ENCODE data around the gene FAM149A.
A peak's percentile ranks its signal among the peaks of the same experiment; 100 is the strongest.

The FAM149A gene

DNA sequence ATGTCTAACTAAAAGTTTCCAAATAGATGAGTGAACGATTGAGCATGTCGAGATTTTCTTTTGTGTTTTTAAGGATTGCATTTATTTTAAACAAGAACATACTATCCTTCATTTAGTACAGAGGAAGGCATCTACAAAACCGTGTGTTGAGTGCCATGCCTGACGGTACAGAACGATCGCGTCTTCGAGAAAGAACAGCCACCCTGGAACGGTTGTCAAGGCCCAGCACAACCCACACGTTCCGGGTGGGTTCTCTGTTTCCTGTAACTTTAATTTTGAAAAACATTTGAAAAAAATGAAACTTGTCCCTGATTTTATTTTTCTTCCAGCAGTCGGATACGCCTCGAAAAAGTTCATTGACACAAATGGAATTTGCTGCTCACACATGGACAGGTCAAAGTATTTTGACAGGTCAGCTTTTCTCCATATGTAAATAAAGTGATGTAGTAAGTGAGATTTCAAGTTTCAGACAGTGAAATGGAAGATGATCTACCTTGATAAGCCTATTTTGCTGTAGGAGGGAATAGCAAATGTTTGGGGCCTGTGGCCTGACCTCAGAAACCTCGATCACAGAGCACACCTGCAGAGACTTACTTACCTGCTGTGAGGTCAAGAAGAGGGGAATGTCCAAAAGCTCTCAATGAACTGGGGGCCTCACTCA lies 62.5 kb downstream of the FAM149A start:
- Histone ChIP-seq H3K36me3 (ENCODE audit: control insufficient read depth in 1 of 2, insufficient read depth in 2 of 2, low read length in 2 of 2) (peaks cover 5 to 17% of the 10 kb centered on the region in 2 donors), H3K27ac (ENCODE audit: low read length) (no peak overlapping the region), H3K27me3 (ENCODE audit: low read depth, low read length) (no peaks in the 10 kb centered on the region), H3K4me3 (ENCODE audit: low read depth in 1 of 2, low read length in 2 of 2) (no peak overlapping the region), H3K9me3 (ENCODE audit: control insufficient read depth in 1 of 2, low read length in 2 of 2) (no peaks in the 10 kb centered on the region), H3K4me1 (ENCODE audit: control insufficient read depth in 1 of 2, insufficient read depth in 2 of 2, low read length in 2 of 2) (no peaks in the 10 kb centered on the region)

DNA sequence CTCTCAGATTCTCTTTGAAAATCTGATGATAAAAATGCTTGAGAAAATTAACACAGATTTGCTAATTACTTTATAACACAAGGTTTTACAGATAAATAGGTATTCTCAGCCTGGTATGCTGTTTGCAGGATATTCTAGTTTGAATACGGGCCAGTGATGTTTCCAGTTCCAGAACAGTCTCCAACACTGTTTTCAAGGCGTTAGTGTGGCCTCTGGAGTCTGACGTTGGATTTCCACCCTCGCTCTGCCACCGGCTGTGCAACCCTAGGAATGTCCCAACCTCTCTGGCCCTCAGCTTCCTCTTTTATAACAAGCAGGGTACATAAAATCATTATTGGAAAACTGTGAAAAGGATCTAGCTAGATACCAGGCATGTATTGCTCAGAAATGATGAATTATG lies 63.1 kb downstream of the FAM149A start:
- H3K9me3 ChIP-seq (ENCODE audit: control insufficient read depth in 1 of 2, low read length in 2 of 2) = no peaks in the 10 kb centered on the region
- H3K27ac ChIP-seq (ENCODE audit: low read length) = no peak overlapping the region
- H3K4me3 ChIP-seq (ENCODE audit: low read depth in 1 of 2, low read length in 2 of 2) = no peak overlapping the region
- no peaks in the 10 kb centered on the region for H3K27me3 ChIP-seq (ENCODE audit: low read depth, low read length)
- peaks cover 5 to 17% of the 10 kb centered on the region in 2 donors for H3K36me3 ChIP-seq (ENCODE audit: control insufficient read depth in 1 of 2, insufficient read depth in 2 of 2, low read length in 2 of 2)
- no peaks in the 10 kb centered on the region for H3K4me1 ChIP-seq (ENCODE audit: control insufficient read depth in 1 of 2, insufficient read depth in 2 of 2, low read length in 2 of 2)

DNA sequence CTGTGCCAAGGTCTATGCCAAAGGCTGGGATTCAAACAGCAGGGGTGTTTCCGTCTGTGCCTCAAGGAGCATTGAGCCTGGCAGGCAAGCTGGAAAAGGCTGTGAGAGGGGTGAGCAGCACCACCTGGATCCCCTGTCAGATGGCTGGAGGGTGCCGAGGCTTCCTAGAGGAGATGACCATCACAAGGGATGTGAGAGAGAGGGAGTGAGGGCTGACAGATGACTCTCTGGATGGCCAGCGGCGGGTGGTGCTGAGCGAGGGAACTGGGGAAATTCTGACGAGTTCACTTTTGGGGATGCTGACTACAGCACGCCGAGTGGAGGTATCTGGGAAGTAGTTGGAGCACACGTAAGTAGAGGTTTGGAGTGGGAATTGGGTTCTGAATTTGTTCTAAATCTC lies 64.2 kb downstream of the FAM149A start:
- Histone ChIP-seq H3K36me3 (ENCODE audit: control insufficient read depth in 1 of 2, insufficient read depth in 2 of 2, low read length in 2 of 2) (peaks cover 5 to 17% of the 10 kb centered on the region in 2 donors), H3K4me3 (ENCODE audit: low read depth in 1 of 2, low read length in 2 of 2) (no peak overlapping the region), H3K4me1 (ENCODE audit: control insufficient read depth in 1 of 2, insufficient read depth in 2 of 2, low read length in 2 of 2) (no peaks in the 10 kb centered on the region), H3K27ac (ENCODE audit: low read length) (no peak overlapping the region), H3K9me3 (ENCODE audit: control insufficient read depth in 1 of 2, low read length in 2 of 2) (no peaks in the 10 kb centered on the region), H3K27me3 (ENCODE audit: low read depth, low read length) (no peaks in the 10 kb centered on the region)

DNA sequence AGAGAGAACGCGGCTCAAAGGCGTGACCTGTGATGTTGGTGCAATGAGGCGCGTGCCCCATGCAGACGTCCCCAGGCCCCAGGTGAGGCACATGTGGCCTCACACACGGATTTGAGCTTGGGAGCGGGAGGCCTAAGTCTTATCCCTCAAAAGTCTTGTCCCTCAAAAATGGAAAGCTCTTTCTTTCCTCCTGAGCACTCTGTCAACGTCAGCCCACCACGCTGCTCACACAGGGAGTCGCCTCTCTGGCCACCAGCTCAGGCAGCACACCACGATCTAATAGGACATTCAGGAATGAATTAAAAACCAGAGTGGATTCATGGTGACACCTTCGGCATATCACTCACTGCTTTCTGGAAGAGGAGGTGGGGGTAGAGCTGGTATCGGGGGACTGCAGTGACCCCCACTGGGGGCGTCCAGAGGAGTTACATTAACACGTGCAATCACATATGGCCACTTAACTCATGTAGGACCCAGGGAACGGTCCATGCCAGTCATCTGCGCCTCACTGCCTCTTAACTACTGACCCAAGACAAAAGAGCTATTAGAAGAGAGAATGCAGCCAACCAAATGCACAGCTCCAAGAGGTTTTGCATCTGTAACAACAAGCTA lies 64.9 kb downstream of the FAM149A start:
- Histone ChIP-seq H3K27ac (ENCODE audit: low read length) (no peak overlapping the region), H3K27me3 (ENCODE audit: low read depth, low read length) (no peaks in the 10 kb centered on the region)

DNA sequence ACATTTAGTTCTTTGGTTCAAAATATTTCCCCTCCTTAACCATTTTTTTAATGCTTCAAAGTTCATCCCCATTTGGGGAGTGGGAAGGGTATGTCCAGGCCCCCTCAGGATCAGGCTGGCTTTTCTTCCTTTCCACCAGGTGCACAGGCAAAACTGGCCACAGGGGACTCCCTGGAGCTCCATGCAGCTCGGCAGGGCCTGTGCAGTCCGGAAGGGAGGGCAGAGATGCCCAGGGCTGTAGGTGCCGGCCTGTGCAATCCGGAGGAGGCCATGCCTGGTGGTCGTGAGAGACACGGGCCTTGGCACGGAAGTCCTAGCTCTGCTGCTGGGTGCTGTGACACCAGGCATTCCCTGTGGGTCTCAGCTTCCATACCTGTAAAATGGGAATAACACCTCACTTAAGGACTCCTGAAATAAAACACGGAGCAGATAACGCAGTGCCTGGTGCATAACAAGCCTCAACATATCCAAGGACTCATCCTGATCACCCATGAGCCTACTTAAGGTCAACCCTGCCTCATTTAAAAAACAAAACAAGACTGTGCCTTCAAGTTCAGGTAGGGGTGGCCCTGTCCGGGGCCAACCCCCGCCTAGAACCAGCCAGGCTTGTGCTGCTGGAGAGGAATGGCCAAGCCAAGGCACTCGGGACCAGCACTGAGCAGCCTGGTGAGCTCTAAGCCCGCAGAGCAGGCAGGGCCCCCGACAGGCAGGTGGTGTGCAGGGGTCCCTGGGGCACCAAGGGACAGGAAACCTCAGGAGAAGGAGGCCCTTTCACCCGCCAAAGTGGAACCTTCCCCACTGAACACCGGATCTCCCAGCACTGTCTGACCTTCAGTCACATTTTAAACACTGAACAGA lies 65.7 kb downstream of the FAM149A start:
- H3K4me3 ChIP-seq (ENCODE audit: low read depth in 1 of 2, low read length in 2 of 2) = no peak overlapping the region
- no peaks in the 10 kb centered on the region for H3K27me3 ChIP-seq (ENCODE audit: low read depth, low read length)
- H3K9me3 ChIP-seq (ENCODE audit: control insufficient read depth in 1 of 2, low read length in 2 of 2) = no peaks in the 10 kb centered on the region
- no peaks in the 10 kb centered on the region for H3K4me1 ChIP-seq (ENCODE audit: control insufficient read depth in 1 of 2, insufficient read depth in 2 of 2, low read length in 2 of 2)
- H3K36me3 ChIP-seq (ENCODE audit: control insufficient read depth in 1 of 2, insufficient read depth in 2 of 2, low read length in 2 of 2) = peaks cover 5 to 12% of the 10 kb centered on the region in 2 donors
- no peak overlapping the region for H3K27ac ChIP-seq (ENCODE audit: low read length)

More for the DNA sequence above, 64.9 kb downstream of the FAM149A start:
- H3K9me3 ChIP-seq (ENCODE audit: control insufficient read depth in 1 of 2, low read length in 2 of 2) = no peaks in the 10 kb centered on the region
- no peak overlapping the region for H3K4me3 ChIP-seq (ENCODE audit: low read depth in 1 of 2, low read length in 2 of 2)
- H3K4me1 ChIP-seq (ENCODE audit: control insufficient read depth in 1 of 2, insufficient read depth in 2 of 2, low read length in 2 of 2) = no peaks in the 10 kb centered on the region
- H3K36me3 ChIP-seq (ENCODE audit: control insufficient read depth in 1 of 2, insufficient read depth in 2 of 2, low read length in 2 of 2) = peaks cover 5 to 17% of the 10 kb centered on the region in 2 donors

DNA sequence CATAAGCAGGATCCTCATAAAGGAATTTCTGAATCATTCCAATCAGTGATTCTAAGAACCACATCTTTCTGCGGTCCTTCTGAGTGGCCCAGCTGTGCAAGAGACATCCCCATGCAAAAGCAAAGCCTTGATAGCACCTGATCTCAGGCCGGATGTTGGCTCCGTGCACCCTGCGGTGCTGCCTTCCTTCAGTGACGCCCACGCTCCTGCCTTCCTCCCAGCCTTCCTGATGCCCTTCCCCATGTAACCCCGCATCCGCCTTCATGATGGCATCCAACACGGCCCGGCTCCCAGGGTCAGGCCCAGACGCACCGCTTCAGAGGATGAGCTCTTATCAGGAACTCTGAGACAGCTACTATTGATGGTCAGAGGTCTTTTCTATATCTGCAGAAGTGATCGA lies 66.5 kb downstream of the FAM149A start:
- no peak overlapping the region for H3K4me3 ChIP-seq (ENCODE audit: low read depth in 1 of 2, low read length in 2 of 2)
- no peak overlapping the region for H3K27ac ChIP-seq (ENCODE audit: low read length)
- no peaks in the 10 kb centered on the region for H3K9me3 ChIP-seq (ENCODE audit: control insufficient read depth in 1 of 2, low read length in 2 of 2)
- H3K27me3 ChIP-seq (ENCODE audit: low read depth, low read length) = no peaks in the 10 kb centered on the region
- no peaks in the 10 kb centered on the region for H3K4me1 ChIP-seq (ENCODE audit: control insufficient read depth in 1 of 2, insufficient read depth in 2 of 2, low read length in 2 of 2)
- H3K36me3 ChIP-seq (ENCODE audit: control insufficient read depth in 1 of 2, insufficient read depth in 2 of 2, low read length in 2 of 2) = peaks cover 5% of the 10 kb centered on the region in 2 donors

DNA sequence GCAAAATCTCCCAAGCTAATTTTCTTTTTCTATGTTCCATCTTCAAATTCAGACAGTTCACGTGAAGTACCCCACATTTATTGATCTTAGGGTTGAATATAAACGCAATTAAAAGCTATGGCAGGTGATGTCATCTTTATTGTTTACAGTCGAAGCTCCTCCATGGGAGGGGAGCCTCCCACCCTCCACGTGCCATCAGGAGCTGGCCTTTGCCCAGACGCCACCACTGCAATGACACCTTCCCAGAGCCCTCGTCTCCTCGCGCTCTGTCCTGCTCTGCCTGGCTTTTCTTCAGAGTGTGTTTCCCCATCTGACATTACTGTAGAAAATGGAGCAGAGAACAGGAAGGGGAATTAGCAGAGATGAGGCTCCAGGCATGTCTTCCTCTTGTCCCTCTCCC lies 68.0 kb downstream of the FAM149A start:
- Histone ChIP-seq H3K27me3 (ENCODE audit: low read depth, low read length) (no peaks in the 10 kb centered on the region), H3K4me1 (ENCODE audit: control insufficient read depth in 1 of 2, insufficient read depth in 2 of 2, low read length in 2 of 2) (no peaks in the 10 kb centered on the region), H3K4me3 (ENCODE audit: low read depth in 1 of 2, low read length in 2 of 2) (no peak overlapping the region), H3K27ac (ENCODE audit: low read length) (no peak overlapping the region), H3K9me3 (ENCODE audit: control insufficient read depth in 1 of 2, low read length in 2 of 2) (no peaks in the 10 kb centered on the region), H3K36me3 (ENCODE audit: control insufficient read depth in 1 of 2, insufficient read depth in 2 of 2, low read length in 2 of 2) (peaks cover 0 to 4% of the 10 kb centered on the region in 2 donors)

DNA sequence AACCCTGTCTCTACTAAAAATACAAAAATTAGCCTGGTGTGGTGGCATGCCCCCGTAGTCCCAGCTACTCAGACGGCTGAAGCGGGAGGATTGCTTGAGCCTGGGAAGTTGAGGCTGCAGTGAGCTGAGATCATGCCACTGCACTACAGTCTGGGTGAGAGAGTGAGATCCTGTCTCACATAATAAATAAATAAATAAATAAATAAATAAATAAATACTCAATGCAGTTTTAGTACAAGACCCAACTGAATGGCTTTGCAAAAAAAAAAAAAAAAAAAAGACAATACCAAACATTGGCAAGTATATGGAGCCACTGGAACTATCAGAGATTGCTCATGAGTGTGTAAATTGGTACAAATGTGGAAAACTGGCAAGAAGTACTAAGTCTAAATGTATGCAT lies 83.6 kb downstream of the FAM149A start:
- Histone ChIP-seq H3K27ac (ENCODE audit: low read length) (no peak overlapping the region), H3K36me3 (ENCODE audit: control insufficient read depth in 1 of 2, insufficient read depth in 2 of 2, low read length in 2 of 2) (no peaks in the 10 kb centered on the region), H3K4me3 (ENCODE audit: low read depth in 1 of 2, low read length in 2 of 2) (no peak overlapping the region), H3K27me3 (ENCODE audit: low read depth, low read length) (no peaks in the 10 kb centered on the region), H3K9me3 (ENCODE audit: control insufficient read depth in 1 of 2, low read length in 2 of 2) (no peaks in the 10 kb centered on the region), H3K4me1 (ENCODE audit: control insufficient read depth in 1 of 2, insufficient read depth in 2 of 2, low read length in 2 of 2) (peaks cover 7 to 16% of the 10 kb centered on the region in 2 donors)

DNA sequence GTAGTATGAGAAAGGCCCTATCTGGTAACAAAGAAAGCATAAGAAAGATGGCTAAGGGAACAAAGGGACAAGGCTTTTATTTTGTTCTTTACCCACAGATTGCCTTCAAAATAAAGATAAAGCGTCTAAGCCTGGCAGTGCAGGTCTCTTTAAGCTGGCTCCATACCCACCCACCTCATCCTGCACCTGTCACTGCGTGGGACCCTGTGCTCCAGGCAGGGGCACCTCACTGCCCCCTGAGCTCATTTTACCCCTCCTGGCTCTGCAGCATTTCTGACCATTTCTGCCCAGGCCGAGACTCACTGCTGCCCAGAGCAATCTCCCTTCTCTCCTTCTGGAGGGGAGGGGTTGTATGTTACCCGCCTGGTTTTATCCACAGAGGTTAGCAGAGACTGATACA lies 85.2 kb downstream of the FAM149A start:
- Histone ChIP-seq H3K9me3 (ENCODE audit: control insufficient read depth in 1 of 2, low read length in 2 of 2) (no peaks in the 10 kb centered on the region), H3K4me1 (ENCODE audit: control insufficient read depth in 1 of 2, insufficient read depth in 2 of 2, low read length in 2 of 2) (peaks cover 7 to 29% of the 10 kb centered on the region in 2 donors), H3K27ac (ENCODE audit: low read length) (peak overlapping the region; percentile 94), H3K27me3 (ENCODE audit: low read depth, low read length) (no peaks in the 10 kb centered on the region), H3K4me3 (ENCODE audit: low read depth in 1 of 2, low read length in 2 of 2) (peak overlapping the region; percentile 91 to 94), H3K36me3 (ENCODE audit: control insufficient read depth in 1 of 2, insufficient read depth in 2 of 2, low read length in 2 of 2) (peaks cover 0 to 9% of the 10 kb centered on the region in 2 donors)

DNA sequence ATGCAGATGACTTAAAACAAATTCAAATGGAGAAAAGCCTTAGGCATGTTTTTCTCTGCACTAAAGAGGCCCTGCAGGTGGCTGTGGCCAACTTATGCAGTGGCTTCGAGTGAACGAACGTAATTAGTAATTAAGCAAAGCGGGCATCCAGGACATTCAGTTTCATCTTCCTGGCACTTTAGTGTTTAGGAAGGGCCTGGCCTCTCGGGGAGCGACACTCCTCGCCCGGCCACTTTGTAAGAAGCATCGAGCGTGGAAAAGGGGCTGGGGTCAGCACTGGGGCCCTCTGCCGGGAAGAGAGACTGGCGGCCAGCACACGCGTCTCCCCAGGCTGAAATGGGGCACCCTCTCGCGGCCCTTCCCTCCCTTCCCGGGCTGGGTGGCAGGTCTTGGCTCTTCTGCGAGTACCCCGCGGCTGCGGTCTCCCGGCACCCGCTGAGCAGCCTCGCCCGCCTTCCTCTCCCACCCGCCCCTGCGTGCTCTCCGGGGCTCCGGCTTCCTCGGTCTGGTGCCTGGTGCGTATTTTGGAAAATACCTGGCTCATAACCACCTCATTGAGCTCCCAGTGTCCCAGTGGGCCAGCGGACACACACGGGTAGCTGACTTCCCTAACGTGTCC lies 86.2 kb downstream of the FAM149A start:
- Histone ChIP-seq H3K4me3 (ENCODE audit: low read depth in 1 of 2, low read length in 2 of 2) (peak overlapping the region; percentile 91 to 94), H3K27ac (ENCODE audit: low read length) (peak overlapping the region; percentile 94), H3K27me3 (ENCODE audit: low read depth, low read length) (no peaks in the 10 kb centered on the region), H3K9me3 (ENCODE audit: control insufficient read depth in 1 of 2, low read length in 2 of 2) (no peaks in the 10 kb centered on the region), H3K36me3 (ENCODE audit: control insufficient read depth in 1 of 2, insufficient read depth in 2 of 2, low read length in 2 of 2) (peaks cover 0 to 14% of the 10 kb centered on the region in 2 donors), H3K4me1 (ENCODE audit: control insufficient read depth in 1 of 2, insufficient read depth in 2 of 2, low read length in 2 of 2) (peaks cover 7 to 29% of the 10 kb centered on the region in 2 donors)

Measured in muscle layer of duodenum (tissue), 2 donors.